Measurements from ENCODE around the gene CCDC71L. TPM values are rescaled to one million over a fixed set of nuclear protein-coding genes. Genes with fewer than 3 reads are reported as not detected.
"Not testable (repeated sequence)": the region's sequence is repeated elsewhere in the genome, so short reads cannot be mapped to it uniquely, and the experiment has no call there.

The CCDC71L gene
- total and polyA plus RNA-seq, 7 donors, result 2.8 to 12.4 (median 5.1) TPM

GRCh38 chr7:106678795-106679152 is 17.8 kb upstream of the CCDC71L start:
- 85 to 92% (median 87%) methylated on average over 3 of the region's 3 CpGs for WGBS, 3 donors
- intact Hi-C loops (cut with DNase I), result no loop called here
- DNase-seq (no peak), ATAC-seq (no peak)
- Histone ChIP-seq H3K27ac (no peak overlapping the region), H3K4me1 (no peaks in the 10 kb centered on the region), H3K27me3 (ENCODE audit: insufficient read depth in 3 of 3, low read length in 2 of 3) (no peaks in the 10 kb centered on the region), H3K9me3 (no peaks in the 10 kb centered on the region), H3K36me3 (ENCODE audit: insufficient read depth in 1 of 2, low read depth in 1 of 2) (no peaks in the 10 kb centered on the region), H3K4me3 (no peak overlapping the region)
- TF ChIP-seq, protein P1, sequence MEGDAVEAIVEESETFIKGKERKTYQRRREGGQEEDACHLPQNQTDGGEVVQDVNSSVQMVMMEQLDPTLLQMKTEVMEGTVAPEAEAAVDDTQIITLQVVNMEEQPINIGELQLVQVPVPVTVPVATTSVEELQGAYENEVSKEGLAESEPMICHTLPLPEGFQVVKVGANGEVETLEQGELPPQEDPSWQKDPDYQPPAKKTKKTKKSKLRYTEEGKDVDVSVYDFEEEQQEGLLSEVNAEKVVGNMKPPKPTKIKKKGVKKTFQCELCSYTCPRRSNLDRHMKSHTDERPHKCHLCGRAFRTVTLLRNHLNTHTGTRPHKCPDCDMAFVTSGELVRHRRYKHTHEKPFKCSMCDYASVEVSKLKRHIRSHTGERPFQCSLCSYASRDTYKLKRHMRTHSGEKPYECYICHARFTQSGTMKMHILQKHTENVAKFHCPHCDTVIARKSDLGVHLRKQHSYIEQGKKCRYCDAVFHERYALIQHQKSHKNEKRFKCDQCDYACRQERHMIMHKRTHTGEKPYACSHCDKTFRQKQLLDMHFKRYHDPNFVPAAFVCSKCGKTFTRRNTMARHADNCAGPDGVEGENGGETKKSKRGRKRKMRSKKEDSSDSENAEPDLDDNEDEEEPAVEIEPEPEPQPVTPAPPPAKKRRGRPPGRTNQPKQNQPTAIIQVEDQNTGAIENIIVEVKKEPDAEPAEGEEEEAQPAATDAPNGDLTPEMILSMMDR (IDR thresholded peaks at IDR 0.05), result no peak

DNA sequence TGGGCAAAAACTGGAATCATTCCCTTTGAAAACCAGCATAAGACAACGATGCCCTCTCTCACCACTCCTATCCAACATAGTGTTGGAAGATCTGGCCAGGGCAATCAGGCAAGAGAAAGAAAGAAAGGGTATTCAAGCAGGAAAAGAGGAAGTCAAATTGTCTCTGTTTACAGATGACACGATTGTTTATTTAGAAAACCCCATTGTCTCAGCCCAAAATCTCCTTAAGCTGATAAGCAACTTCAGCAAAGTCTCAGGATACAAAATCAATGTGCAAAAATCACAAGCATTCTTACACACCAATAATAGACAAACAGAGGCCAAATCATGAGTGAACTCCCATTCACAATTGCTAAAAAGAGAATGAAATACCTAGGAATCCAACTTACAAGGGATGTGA is 15.5 kb upstream of the CCDC71L start:
- H3K27ac ChIP-seq; DNase-seq; H3K27me3 ChIP-seq (ENCODE audit: insufficient read depth in 3 of 3, low read length in 2 of 3); H3K9me3 ChIP-seq; intact Hi-C loops (cut with DNase I); H3K36me3 ChIP-seq (ENCODE audit: insufficient read depth in 1 of 2, low read depth in 1 of 2); ATAC-seq; H3K4me3 ChIP-seq; H3K4me1 ChIP-seq: not testable (repeated sequence)
- WGBS, 3 donors, result 72 to 82% (median 77%) methylated on average over 2 of the region's 2 CpGs

- H3K27ac ChIP-seq; H3K4me3 ChIP-seq; DNase-seq; H3K27me3 ChIP-seq (ENCODE audit: insufficient read depth in 3 of 3, low read length in 2 of 3); ATAC-seq; H3K36me3 ChIP-seq (ENCODE audit: insufficient read depth in 1 of 2, low read depth in 1 of 2); H3K4me1 ChIP-seq; H3K9me3 ChIP-seq; intact Hi-C loops (cut with DNase I): not testable (repeated sequence)
- WGBS, 3 donors, result 66 to 83% (median 81%) methylated on average over 2 of the region's 2 CpGs
These were observed 12.7 kb upstream of the CCDC71L start for GRCh38 chr7:106673688-106674087.

GRCh38 chr7:106671930-106672329 is 11.0 kb upstream of the CCDC71L start:
- H3K4me1 ChIP-seq; H3K36me3 ChIP-seq (ENCODE audit: insufficient read depth in 1 of 2, low read depth in 1 of 2); ATAC-seq; H3K27me3 ChIP-seq (ENCODE audit: insufficient read depth in 3 of 3, low read length in 2 of 3); H3K4me3 ChIP-seq; DNase-seq; H3K9me3 ChIP-seq; intact Hi-C loops (cut with DNase I); H3K27ac ChIP-seq: not testable (repeated sequence)
- WGBS, 3 donors, result 91 to 93% (median 92%) methylated on average over 8 of the region's 8 CpGs

DNA sequence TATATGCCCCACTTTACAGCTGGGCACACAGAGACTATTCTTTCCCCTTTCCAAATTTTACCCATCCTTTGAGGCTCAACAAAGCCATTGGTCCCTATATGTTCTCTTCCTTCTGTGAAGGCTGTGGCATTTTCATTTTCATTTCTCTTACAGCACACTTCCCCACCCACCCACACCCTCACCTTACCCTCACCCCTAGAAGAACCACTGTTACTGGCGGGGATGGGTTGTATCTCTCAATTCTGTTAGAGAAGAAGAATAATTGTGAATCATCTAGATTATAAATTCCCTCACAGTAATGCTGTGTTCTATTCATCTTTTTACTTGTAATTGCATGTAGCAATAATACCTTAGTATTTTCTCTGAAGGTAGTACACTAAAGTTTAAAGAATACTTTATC is 10.2 kb upstream of the CCDC71L start:
- no peak for ATAC-seq
- H3K4me1 ChIP-seq, result no peaks in the 10 kb centered on the region
- 89 to 96% (median 92%) methylated on average over 1 of the region's 1 CpG for WGBS, 3 donors
- H3K27me3 ChIP-seq (ENCODE audit: insufficient read depth in 3 of 3, low read length in 2 of 3), result no peaks in the 10 kb centered on the region
- intact Hi-C loops (cut with DNase I), result no loop called here
- no peaks in the 10 kb centered on the region for H3K36me3 ChIP-seq (ENCODE audit: insufficient read depth in 1 of 2, low read depth in 1 of 2)
- H3K27ac ChIP-seq, result no peak overlapping the region
- TF ChIP-seq, protein P1 (IDR thresholded peaks at IDR 0.05), result no peak
- no peak overlapping the region for H3K4me3 ChIP-seq
- H3K9me3 ChIP-seq, result no peaks in the 10 kb centered on the region
- DNase-seq, result no peak

- ATAC-seq (no peak), DNase-seq (no peak)
- intact Hi-C loops (cut with DNase I), result loop anchor here in 1 of 2 donors (10.0 kb wide), 1 partner anchor 494 kb away; no protein-coding TSS in a partner anchor
- Histone ChIP-seq H3K4me1 (no peaks in the 10 kb centered on the region), H3K27ac (no peak overlapping the region), H3K27me3 (ENCODE audit: insufficient read depth in 3 of 3, low read length in 2 of 3) (no peaks in the 10 kb centered on the region), H3K4me3 (no peak overlapping the region), H3K36me3 (ENCODE audit: insufficient read depth in 1 of 2, low read depth in 1 of 2) (no peaks in the 10 kb centered on the region), H3K9me3 (no peaks in the 10 kb centered on the region)
- TF ChIP-seq, protein P1 (IDR thresholded peaks at IDR 0.05), result no peak
- WGBS, 3 donors, result 83 to 88% (median 86%) methylated on average over 6 of the region's 6 CpGs
These were observed 8.0 kb upstream of the CCDC71L start for GRCh38 chr7:106668861-106669524.
